Measurements from ENCODE around the gene GADD45G. TPM values are rescaled to one million over a fixed set of nuclear protein-coding genes. Genes with fewer than 3 reads are reported as not detected.

The GADD45G gene
- total RNA-seq, 1 experiment from 2014 or later, result 0.39 TPM

- H3K27ac ChIP-seq (ENCODE audit: low read depth, low read length, poor library complexity, severe bottlenecking), result no peak overlapping the region
- H3K9me3 ChIP-seq (ENCODE audit: low read depth, low read length, poor library complexity, severe bottlenecking), result no peaks in the 10 kb centered on the region
- no peak overlapping the region for H3K4me3 ChIP-seq (ENCODE audit: low read depth, low read length, poor library complexity, severe bottlenecking)
- no peak for DNase-seq (ENCODE audit: low spot score)
- no TSS peak for BruUV-seq (replicated peaks)
- CTCF ChIA-PET, result no interaction called here
- POLR2A ChIA-PET (ENCODE audit: low non-redundant PET), result no interaction called here
- no peaks in the 10 kb centered on the region for H3K4me1 ChIP-seq (ENCODE audit: insufficient read depth, low read length, poor library complexity, severe bottlenecking)
- TF ChIP-seq CTCF (conservative IDR thresholded peaks at IDR 0.05; ENCODE audit: low read depth, low read length) (no peak), EZH2 (IDR thresholded peaks at IDR 0.05; ENCODE audit: borderline replicate concordance, low read depth, low read length, poor library complexity, severe bottlenecking) (no peak)
- H3K27me3 ChIP-seq (replicated peaks; ENCODE audit: insufficient read depth, low read depth, low read length, poor library complexity), result no peaks in the 10 kb centered on the region
- H3K36me3 ChIP-seq (ENCODE audit: insufficient read depth, low read length, poor library complexity, severe bottlenecking), result no peaks in the 10 kb centered on the region
- intact Hi-C loops (cut with micrococcal nuclease; ENCODE audit: unreplicated experiment), result no loop called here
These were observed 13.2 kb downstream of the GADD45G start for GRCh38 chr9:89617978-89618377.

- Histone ChIP-seq H3K27ac (ENCODE audit: low read depth, low read length, poor library complexity, severe bottlenecking) (no peak overlapping the region), H3K9me3 (ENCODE audit: low read depth, low read length, poor library complexity, severe bottlenecking) (no peaks in the 10 kb centered on the region), H3K4me1 (ENCODE audit: insufficient read depth, low read length, poor library complexity, severe bottlenecking) (no peaks in the 10 kb centered on the region), H3K27me3 (replicated peaks; ENCODE audit: insufficient read depth, low read depth, low read length, poor library complexity) (no peaks in the 10 kb centered on the region), H3K36me3 (ENCODE audit: insufficient read depth, low read length, poor library complexity, severe bottlenecking) (no peaks in the 10 kb centered on the region), H3K4me3 (ENCODE audit: low read depth, low read length, poor library complexity, severe bottlenecking) (no peak overlapping the region)
- intact Hi-C loops (cut with micrococcal nuclease; ENCODE audit: unreplicated experiment), result no loop called here
- no peak for DNase-seq (ENCODE audit: low spot score)
- BruUV-seq (replicated peaks), result no TSS peak
- POLR2A ChIA-PET (ENCODE audit: low non-redundant PET), result no interaction called here
- no peak for TF ChIP-seq EZH2 (IDR thresholded peaks at IDR 0.05; ENCODE audit: borderline replicate concordance, low read depth, low read length, poor library complexity, severe bottlenecking)
- no peak for TF ChIP-seq CTCF (conservative IDR thresholded peaks at IDR 0.05; ENCODE audit: low read depth, low read length)
- CTCF ChIA-PET, result no interaction called here
These were observed 14.2 kb downstream of the GADD45G start for GRCh38 chr9:89619019-89619418.

GRCh38 chr9:89619424-89620138 is 14.8 kb downstream of the GADD45G start:
- TF ChIP-seq EZH2 (IDR thresholded peaks at IDR 0.05; ENCODE audit: borderline replicate concordance, low read depth, low read length, poor library complexity, severe bottlenecking), result no peak
- no peak for TF ChIP-seq CTCF (conservative IDR thresholded peaks at IDR 0.05; ENCODE audit: low read depth, low read length)
- CTCF ChIA-PET, result interaction anchor here (0.6 kb wide), 1 partner anchor 10 kb away, joined by 3 read pairs; no protein-coding TSS in a partner anchor
- H3K9me3 ChIP-seq (ENCODE audit: low read depth, low read length, poor library complexity, severe bottlenecking), result no peaks in the 10 kb centered on the region
- DNase-seq (ENCODE audit: low spot score), result no peak
- H3K36me3 ChIP-seq (ENCODE audit: insufficient read depth, low read length, poor library complexity, severe bottlenecking), result no peaks in the 10 kb centered on the region
- intact Hi-C loops (cut with micrococcal nuclease; ENCODE audit: unreplicated experiment), result no loop called here
- no peaks in the 10 kb centered on the region for H3K27me3 ChIP-seq (replicated peaks; ENCODE audit: insufficient read depth, low read depth, low read length, poor library complexity)
- POLR2A ChIA-PET (ENCODE audit: low non-redundant PET), result no interaction called here
- BruUV-seq (replicated peaks), result no TSS peak
- no peak overlapping the region for H3K4me3 ChIP-seq (ENCODE audit: low read depth, low read length, poor library complexity, severe bottlenecking)
- no peaks in the 10 kb centered on the region for H3K4me1 ChIP-seq (ENCODE audit: insufficient read depth, low read length, poor library complexity, severe bottlenecking)
- H3K27ac ChIP-seq (ENCODE audit: low read depth, low read length, poor library complexity, severe bottlenecking), result no peak overlapping the region

Measured in A673 (cell line).